ENCODE measurements around the gene PRKN.

Gene PRKN

GRCh38 chr6:161410076-161410475, 1317.5 kb downstream of the PRKN start:
- TF ChIP-seq, protein P1, sequence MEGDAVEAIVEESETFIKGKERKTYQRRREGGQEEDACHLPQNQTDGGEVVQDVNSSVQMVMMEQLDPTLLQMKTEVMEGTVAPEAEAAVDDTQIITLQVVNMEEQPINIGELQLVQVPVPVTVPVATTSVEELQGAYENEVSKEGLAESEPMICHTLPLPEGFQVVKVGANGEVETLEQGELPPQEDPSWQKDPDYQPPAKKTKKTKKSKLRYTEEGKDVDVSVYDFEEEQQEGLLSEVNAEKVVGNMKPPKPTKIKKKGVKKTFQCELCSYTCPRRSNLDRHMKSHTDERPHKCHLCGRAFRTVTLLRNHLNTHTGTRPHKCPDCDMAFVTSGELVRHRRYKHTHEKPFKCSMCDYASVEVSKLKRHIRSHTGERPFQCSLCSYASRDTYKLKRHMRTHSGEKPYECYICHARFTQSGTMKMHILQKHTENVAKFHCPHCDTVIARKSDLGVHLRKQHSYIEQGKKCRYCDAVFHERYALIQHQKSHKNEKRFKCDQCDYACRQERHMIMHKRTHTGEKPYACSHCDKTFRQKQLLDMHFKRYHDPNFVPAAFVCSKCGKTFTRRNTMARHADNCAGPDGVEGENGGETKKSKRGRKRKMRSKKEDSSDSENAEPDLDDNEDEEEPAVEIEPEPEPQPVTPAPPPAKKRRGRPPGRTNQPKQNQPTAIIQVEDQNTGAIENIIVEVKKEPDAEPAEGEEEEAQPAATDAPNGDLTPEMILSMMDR (IDR thresholded peaks at IDR 0.05; ENCODE audit: low read depth, low read length) = no peak
- H3K4me3 ChIP-seq (ENCODE audit: low read depth, low read length) = no peak overlapping the region

DNA sequence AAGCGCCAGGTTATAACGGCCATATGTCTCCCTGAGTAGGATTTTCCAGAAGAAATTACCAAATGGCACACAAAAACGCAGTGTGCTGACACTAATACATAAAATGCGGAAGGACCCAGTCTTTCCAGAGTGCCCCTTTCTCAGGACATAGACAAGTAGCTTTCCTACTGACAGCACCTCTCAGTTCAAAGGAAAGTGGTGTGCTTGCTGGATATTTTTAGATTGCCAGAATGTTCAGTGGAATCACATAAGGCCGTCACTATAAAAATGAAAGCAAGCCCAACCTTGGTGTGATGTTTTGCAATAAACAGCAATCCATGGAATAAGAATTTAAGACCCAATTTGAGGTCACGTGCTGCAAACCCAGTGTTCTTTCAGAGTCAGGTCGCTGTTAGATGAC, 1318.2 kb downstream of the PRKN start:
- H3K4me3 ChIP-seq (ENCODE audit: low read depth, low read length) = no peak overlapping the region
- TF ChIP-seq, protein P1 (IDR thresholded peaks at IDR 0.05; ENCODE audit: low read depth, low read length) = no peak

DNA sequence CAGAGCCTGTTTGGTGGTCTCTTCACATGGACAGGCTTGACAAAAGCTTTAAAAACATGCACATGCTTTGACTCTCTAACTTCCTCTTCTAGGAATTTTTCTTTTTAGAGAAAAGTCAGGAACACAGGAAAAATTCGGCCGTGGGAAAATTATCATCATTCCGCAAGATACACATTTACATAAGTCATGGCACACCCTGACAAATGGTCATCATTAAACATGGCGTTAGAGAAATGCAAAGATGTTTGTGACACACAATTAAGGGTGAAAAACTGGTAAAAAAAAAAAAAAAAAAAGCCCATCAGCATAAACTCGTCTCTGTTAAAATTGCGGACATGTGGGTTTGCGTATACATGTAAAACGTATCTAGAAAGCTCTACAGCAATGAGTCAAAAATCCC, 1319.5 kb downstream of the PRKN start:
- H3K4me3 ChIP-seq (ENCODE audit: low read depth, low read length) = no peak overlapping the region
- TF ChIP-seq, protein P1 (IDR thresholded peaks at IDR 0.05; ENCODE audit: low read depth, low read length) = no peak

- no peak overlapping the region for H3K4me3 ChIP-seq (ENCODE audit: low read depth, low read length)
These were observed 1320.0 kb downstream of the PRKN start for GRCh38 chr6:161407581-161407980.

GRCh38 chr6:161407115-161407514, 1320.5 kb downstream of the PRKN start:
- no peak overlapping the region for H3K4me3 ChIP-seq (ENCODE audit: low read depth, low read length)
- TF ChIP-seq, protein P1 (IDR thresholded peaks at IDR 0.05; ENCODE audit: low read depth, low read length) = no peak

More at GRCh38 chr6:161407581-161407980, 1320.0 kb downstream of the PRKN start:
- TF ChIP-seq, protein P1 (IDR thresholded peaks at IDR 0.05; ENCODE audit: low read depth, low read length) = no peak

GRCh38 chr6:161406646-161407045, 1320.9 kb downstream of the PRKN start:
- H3K4me3 ChIP-seq (ENCODE audit: low read depth, low read length) = no peak overlapping the region
- TF ChIP-seq, protein P1 (IDR thresholded peaks at IDR 0.05; ENCODE audit: low read depth, low read length) = no peak

- TF ChIP-seq, protein P1 (IDR thresholded peaks at IDR 0.05; ENCODE audit: low read depth, low read length) = no peak
- no peak overlapping the region for H3K4me3 ChIP-seq (ENCODE audit: low read depth, low read length)
These were observed 1322.1 kb downstream of the PRKN start for GRCh38 chr6:161405418-161405817.

Measured in WI38 (cell line).